ENCODE measurements around the gene TRMT10C.

GRCh38 chr3:101529816-101530685 lies 31.6 kb upstream of the TRMT10C start:
- TF ChIP-seq CTCF (IDR thresholded peaks at IDR 0.05; ENCODE audit: insufficient read depth, low read length, poor library complexity, severe bottlenecking) (no peak), EZH2phosphoT487 (conservative IDR thresholded peaks at IDR 0.05; ENCODE audit: low read length) (no peak)
